Motor neuron (in vitro differentiated cells): Measurements from ENCODE around the gene RAET1E. TPM values are rescaled to one million over a fixed set of nuclear protein-coding genes. Genes with fewer than 3 reads are reported as not detected.
"Not testable (repeated sequence)": the region's sequence is repeated elsewhere in the genome, so short reads cannot be mapped to it uniquely, and the experiment has no call there.

Experiments used
- ATAC-seq, 8 experiments: fragments of 200-7000 bp; cut with Tn5 transposase; replicated peaks in 6 of 8; 2 replicates each; pipeline ENCODE4 v1.8.0; 2021; ENCODE audit warnings: mild to moderate bottlenecking in 8 of 8, moderate library complexity in 8 of 8
- H3K27ac ChIP-seq, 2 donors: fragments of 250-450 bp; sonication (Bioruptor Pico); 2 replicates each; pipeline ENCODE4 v1.9.0; 2021; ENCODE audit warnings: antibody characterized with exemption in 2 of 2, mild to moderate bottlenecking in 2 of 2, moderate library complexity in 1 of 2
- H3K4me1 ChIP-seq, 2 donors: fragments of 250-450 bp; sonication (Bioruptor Pico); replicated peaks in 1 of 2; 2 replicates each; pipeline ENCODE4 v1.6.1; 2021; ENCODE audit warnings: antibody characterized with exemption in 2 of 2, mild to moderate bottlenecking in 2 of 2, moderate library complexity in 1 of 2
- H3K4me3 ChIP-seq, 5 donors: fragments of 250-450 bp; sonication (Bioruptor Pico); 2 replicates each; pipeline ENCODE4 v1.9.0; 2021; ENCODE audit warnings: antibody characterized with exemption in 5 of 5, mild to moderate bottlenecking in 5 of 5, moderate library complexity in 4 of 5
- WGBS, 10 experiments: fragments of 450-650 bp; shearing (Covaris generic); methylation state at CpG; one replicate each; pipeline ENCODE4 v1.0.0; 2022; 5-methylcytosine and 5-hydroxymethylcytosine counted together
- in situ Hi-C, 9 experiments: fragments of 400-800 bp; cut with MboI; loops; one replicate each; pipeline ENCODE4 v1.15.0; 2021; ENCODE audit warnings: low sequenced_read_pairs in 9 of 9, low pct_unique_long_range_greater_than_20kb in 2 of 9; ENCODE audit not compliant: unreplicated experiment in 9 of 9
- total RNA-seq, 8 experiments: library from RNA; unstranded; fragments of 300-600 nt; gene quantifications; 2 replicates each; pipeline versions ENCODE4 v1.2.3 to v1.2.4, GENCODE V29; 2022

Gene RAET1E
- total RNA-seq, 8 experiments from 2014 or later = 0.18 to 3.5 (median 0.51) TPM; not detected in 2

DNA sequence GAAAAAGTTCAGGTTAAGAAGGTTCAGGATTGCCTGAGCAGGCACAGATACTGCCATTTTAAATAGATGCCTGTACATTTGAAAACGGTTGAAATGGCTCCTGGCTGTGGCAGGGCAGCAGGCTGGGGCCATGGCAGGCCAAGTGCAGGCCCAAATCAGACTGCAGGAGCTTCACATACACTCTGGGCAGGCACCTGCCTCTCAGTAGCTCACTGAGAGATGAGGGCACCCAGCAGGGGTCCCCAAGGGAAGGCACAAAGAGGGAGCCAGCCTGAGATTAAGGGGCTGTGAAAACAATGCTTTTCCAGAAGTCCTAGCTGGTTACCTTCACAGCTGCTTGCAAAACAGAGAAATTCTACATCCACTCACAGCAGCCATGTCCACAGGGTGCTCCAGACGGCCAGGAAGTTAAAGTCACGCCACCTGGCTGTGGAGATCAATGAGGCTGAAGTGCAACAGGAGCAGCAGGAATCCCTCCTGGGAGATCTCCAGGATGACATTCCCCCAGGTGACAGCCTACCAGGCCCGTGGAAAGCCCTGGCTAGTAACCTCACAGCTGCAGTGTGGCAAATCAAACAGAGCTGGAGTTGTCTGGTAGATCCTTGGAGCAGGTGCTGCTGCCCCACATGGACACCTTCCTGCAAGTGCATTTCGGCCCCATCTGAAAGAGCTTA, 6.2 kb upstream of the RAET1E start:
- 0 to 80% (median 23%) methylated on average over 1 to 5 of the region's 5 CpGs; no CpG with 5 or more reads in 4 of the 10 experiments for WGBS, 10 experiments
- no peak for ATAC-seq
- in situ Hi-C loops = no loop called here

DNA sequence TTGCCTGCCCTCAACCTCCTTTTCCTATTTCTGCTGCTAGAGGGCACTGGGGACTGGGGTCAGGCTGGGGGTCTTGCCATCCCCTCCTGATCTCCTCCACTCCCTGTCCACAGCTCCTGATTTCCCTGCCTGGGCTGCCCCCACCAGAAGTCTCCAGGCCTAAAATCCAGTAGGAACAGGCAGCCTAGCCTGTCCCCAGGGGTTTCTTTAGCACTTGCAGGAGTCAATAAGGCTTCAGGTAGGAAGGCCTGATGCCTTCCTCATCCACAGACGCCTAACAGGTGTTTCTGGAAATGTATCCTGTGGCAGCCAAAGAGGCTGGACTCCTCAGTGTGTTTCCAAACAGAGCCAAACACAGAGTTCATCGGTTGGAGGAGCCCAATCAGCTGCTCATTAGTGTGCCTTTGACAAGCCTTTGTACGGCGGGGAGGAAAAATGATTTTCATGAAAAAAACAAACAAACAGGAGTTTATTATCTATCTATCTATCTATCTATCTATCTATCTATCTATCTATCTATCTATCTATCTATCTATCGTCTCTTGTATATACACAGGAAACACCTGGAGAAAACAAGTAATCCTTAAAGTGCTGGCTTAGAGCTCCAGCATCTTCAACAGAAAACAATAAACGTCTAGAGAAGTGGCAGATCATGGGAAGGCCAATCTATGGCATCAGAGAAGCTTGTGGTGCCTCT, 3.7 kb upstream of the RAET1E start:
- no peak overlapping the region for H3K4me3 ChIP-seq
- 62 to 83% (median 70%) methylated on average over 3 to 6 of the region's 6 CpGs; no CpG with 5 or more reads in 3 of the 10 experiments for WGBS, 10 experiments
- in situ Hi-C loops = no loop called here
- no peaks in the 10 kb centered on the region for H3K4me1 ChIP-seq
- ATAC-seq = no peak
- no peak overlapping the region for H3K27ac ChIP-seq

More for the DNA sequence above, 6.2 kb upstream of the RAET1E start:
- Histone ChIP-seq H3K27ac (no peak overlapping the region), H3K4me3 (no peak overlapping the region), H3K4me1 (no peaks in the 10 kb centered on the region)

DNA sequence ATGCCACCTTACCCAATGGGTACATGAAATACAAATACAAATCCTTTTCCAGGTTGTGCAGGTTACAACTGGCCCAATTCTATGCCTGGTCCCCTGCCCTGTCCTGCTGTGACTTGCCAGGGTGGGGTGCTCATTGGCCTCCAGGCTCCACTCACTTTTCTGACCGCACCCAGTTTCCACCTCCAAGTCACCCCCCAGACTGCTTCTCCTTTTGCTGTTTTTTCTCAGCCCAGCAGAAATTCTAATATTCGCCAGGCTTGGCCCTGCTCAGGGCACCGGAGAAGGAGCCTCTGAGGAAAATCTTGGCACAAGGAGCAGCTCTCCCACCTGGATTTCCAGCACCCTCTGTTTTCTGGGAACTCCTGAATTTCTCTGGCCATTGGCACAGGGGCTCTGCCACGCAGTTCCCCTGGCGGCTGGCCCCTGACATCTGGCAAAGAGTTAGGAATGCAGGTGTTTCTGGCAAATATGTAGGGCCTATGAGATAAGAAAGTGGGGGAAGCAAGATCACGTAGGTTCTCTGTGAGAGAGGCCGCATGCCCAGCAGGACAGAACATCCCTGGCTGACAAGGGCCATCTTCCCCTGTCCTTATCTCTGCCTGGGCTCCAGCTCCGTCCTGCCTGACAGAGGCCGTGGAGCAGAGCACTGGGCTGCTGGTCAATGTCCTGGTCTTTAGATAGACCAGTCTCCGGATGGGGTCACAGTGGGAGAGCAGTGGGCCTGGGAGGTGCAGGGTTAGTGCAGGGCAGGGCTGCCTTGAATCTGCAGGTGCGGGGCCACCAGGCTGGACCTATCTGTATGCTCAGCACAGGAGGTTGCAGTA, 2.9 kb upstream of the RAET1E start:
- no peaks in the 10 kb centered on the region for H3K4me1 ChIP-seq
- in situ Hi-C loops = no loop called here
- H3K27ac ChIP-seq = no peak overlapping the region
- no peak overlapping the region for H3K4me3 ChIP-seq
- WGBS, 10 experiments = 60 to 100% (median 90%) methylated on average over 1 to 7 of the region's 11 CpGs; no CpG with 5 or more reads in 3 of the 10 experiments
- peak in 1 of 8 experiments; percentile 10 for ATAC-seq

DNA sequence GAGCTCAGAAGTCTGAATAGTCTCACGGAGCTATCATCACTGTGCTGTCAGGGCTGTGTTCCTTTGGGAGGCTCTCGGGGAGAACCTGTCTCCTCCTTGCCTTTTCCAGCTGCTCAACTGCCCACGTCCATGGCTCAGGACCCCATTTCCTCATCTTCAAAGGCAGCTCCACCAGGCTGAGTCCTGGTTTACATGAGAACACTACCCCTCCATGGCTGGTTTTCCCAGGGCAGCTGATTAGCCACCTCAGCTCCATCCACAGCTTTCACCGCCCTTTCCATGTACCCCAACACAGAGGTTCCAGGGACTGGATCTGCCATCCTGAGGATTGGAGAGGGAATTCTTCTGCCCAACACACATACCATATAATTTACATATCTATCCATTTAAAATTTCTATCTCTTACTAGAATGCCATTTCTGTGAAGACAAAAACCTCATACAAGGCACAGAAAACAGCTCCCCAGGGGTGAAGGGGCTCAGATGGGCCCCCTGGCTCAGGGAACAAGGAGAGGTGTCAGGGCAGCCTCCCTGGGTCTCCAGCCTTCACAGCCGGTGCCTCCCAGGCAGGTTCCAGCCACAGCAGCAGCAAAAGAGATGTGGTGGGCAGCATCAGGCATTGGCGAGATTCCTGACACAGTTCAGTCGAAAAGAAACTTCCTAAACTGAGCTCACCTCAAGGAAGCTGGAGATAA, 2.2 kb upstream of the RAET1E start:
- in situ Hi-C loops = no loop called here
- no peak for ATAC-seq
- H3K4me1 ChIP-seq = no peaks in the 10 kb centered on the region
- H3K27ac ChIP-seq = no peak overlapping the region
- WGBS, 10 experiments = 20 to 80% (median 68%) methylated on average over 1 to 4 of the region's 7 CpGs; no CpG with 5 or more reads in 2 of the 10 experiments
- H3K4me3 ChIP-seq = no peak overlapping the region

DNA sequence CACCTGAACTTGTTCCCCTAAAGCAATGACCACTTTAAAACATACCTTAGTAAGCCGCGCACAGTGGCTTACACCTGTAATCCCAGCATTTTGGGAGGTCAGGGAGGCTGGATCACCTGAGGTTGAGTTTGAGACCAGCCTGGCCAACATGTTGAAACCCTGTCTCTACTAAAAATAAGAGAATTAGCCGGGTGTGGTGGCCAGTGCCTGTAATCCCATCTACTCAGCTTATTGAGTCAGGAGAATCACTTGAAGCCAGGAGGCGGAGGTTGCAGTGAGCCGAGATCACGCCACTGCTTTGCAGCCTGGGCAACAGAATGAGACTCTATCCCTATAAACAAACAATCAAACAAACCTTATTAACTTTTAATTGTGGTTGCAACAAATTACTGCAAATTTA, 1.6 kb upstream of the RAET1E start:
- ATAC-seq = no peak
- in situ Hi-C loops = no loop called here
- H3K27ac ChIP-seq = no peak overlapping the region
- no peak overlapping the region for H3K4me3 ChIP-seq
- H3K4me1 ChIP-seq = no peaks in the 10 kb centered on the region
- 0 to 93% (median 87%) methylated on average over 1 to 6 of the region's 6 CpGs; no CpG with 5 or more reads in 4 of the 10 experiments for WGBS, 10 experiments

DNA sequence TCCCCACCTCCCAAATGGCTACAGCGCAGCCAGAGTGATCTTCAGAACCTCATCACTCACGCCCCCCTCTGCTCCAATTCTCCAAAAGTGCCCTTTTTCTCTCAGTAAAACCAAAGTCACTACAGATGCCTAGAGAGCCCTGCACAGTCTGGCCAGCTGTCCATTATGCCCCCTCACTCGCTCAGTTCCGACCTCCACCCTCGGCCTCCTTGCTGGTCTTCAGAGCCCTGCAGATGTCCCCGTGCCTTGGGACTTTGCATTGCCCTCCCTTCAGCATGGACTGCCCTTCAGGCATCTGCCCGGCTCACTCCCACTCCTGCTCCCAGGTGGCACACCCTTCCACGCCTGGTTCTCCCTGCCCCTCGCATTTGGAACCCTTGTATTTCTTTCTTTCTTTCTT, 1.1 kb upstream of the RAET1E start:
- no peak for ATAC-seq
- WGBS, 10 experiments = 70 to 90% (median 80%) methylated on average over 2 to 9 of the region's 9 CpGs; no CpG with 5 or more reads in 3 of the 10 experiments
- in situ Hi-C loops = no loop called here
- Histone ChIP-seq H3K4me1 (no peaks in the 10 kb centered on the region), H3K27ac (no peak overlapping the region), H3K4me3 (no peak overlapping the region)

DNA sequence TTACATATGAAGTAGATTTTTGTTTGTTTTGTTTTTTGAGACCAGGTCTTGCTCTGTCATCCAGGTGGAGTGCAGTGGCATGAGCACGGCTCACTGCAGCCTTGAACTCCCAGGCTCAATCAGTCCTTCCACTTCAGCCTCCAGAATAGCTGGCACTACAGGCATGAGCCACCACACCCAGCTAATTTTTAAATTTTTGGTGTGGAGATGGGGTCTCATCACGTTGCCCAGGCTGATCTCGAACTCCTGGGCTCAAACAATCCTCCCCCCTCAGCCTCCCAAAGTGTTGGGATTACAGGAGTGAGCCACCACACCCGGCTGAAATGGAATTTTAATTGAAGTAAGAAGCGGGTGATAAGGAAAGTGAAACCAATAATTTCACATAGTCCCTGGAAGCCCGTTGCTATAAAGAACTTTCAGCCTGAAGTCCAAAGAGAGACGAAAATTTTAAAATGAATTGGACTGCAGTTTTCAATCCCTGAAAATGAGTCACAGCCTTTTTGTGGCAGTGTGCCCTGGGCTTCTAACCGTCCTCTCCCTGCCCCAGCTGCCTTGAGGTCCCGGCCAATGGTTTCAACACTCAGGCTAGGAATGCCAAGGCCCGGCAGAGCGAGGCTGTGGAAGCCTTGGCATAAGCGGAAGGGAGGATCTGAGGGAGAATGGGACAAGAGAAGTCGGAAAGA, 757 bp downstream of the RAET1E start:
- no peak overlapping the region for H3K27ac ChIP-seq
- 7 to 90% (median 59%) methylated on average over 1 to 12 of the region's 13 CpGs for whole genome bisulfite sequencing, 10 experiments

DNA sequence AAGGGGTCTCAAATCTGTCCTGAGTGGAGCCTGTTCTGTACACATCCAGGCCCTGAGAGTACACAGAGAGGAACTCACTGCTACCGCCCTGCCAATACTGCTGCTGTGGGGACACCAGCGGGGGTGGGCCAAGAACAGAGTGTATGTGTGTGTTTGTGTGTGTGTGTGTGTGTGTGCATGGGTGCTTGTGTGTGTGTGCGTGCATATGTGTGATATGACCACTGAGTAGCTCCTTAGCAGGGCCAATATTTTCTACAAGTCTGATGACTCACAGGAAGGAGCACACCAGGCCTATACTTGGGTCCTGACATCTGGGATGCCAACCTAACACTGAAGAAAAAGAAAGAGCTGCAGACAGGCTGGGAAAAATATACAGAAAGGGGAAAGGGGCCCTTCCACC, 1.4 kb downstream of the RAET1E start:
- ATAC-seq = no peak
- H3K4me1 ChIP-seq = no peaks in the 10 kb centered on the region
- WGBS, 10 experiments = 57 to 80% (median 60%) methylated on average over 1 to 3 of the region's 3 CpGs; no CpG with 5 or more reads in 5 of the 10 experiments

More for the DNA sequence above, 757 bp downstream of the RAET1E start:
- peak in 3 of 8 experiments; percentile 32 to 79 (median 78) for ATAC-seq
- Histone ChIP-seq H3K4me1 (no peaks in the 10 kb centered on the region), H3K4me3 (no peak overlapping the region)
- in situ Hi-C loops = no loop called here

DNA sequence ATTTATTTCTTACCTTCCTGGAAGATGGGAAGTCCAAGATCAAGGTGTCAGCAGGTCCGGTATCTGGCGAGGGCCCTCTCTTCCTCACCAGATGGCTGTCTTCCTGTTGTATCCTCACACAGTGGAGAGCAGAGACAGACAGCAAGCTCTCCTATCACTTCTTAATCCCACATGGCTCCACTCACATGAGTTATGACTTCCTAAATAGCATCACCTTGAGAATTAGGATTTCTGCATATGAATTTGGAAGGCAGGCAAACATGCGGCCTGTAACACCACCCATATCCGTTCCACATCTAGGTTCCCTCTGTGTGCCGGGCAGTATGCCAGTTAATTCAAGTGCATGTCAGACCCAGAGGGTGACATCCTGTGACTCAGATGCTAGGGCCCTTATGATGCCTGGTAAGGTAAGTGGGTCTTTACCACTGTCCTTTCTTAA, 2.1 kb downstream of the RAET1E start:
- H3K4me1 ChIP-seq = no peaks in the 10 kb centered on the region
- 79 to 92% (median 89%) methylated on average over 2 of the region's 5 CpGs; no CpG with 5 or more reads in 6 of the 10 experiments for WGBS, 10 experiments
- no peak overlapping the region for H3K27ac ChIP-seq
- H3K4me3 ChIP-seq = no peak overlapping the region
- peak in 2 of 8 experiments; percentile 5 to 54 for ATAC-seq
- in situ Hi-C loops = no loop called here

More for the DNA sequence above, 1.4 kb downstream of the RAET1E start:
- H3K4me3 ChIP-seq = no peak overlapping the region
- no peak overlapping the region for H3K27ac ChIP-seq
- in situ Hi-C loops = no loop called here

DNA sequence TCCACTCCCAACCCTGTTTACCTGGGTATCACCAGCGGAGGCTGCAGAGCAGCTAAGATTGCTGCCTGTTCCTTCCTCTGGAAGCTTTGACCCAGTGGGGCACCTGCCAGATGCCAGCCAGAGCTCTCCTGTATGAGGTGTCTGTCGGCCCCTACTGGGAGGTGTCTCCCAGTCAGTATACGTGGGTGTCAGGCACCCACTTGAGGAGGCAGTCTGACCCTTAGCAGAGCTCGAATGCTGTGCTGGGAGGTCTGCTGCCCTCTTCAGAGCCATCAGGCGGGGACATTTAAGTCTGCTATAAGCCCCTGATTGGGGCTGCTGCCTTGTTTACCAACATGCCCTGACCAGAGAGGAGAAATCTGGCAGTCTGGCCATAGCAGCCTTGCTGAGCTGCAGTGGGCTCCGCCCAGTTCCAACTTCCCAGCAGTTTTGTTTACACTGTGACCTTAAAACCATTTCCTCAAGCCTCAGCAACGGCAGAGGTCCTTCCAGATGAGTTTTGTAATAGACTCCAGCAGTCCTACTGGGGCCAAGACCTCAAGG, 2.8 kb downstream of the RAET1E start:
- peak in 3 of 8 experiments; percentile 19 to 61 (median 21) for ATAC-seq
- Histone ChIP-seq H3K4me3 (no peak overlapping the region), H3K4me1 (no peaks in the 10 kb centered on the region), H3K27ac (no peak overlapping the region)
- 30 to 100% (median 55%) methylated on average over 1 to 5 of the region's 7 CpGs; no CpG with 5 or more reads in 2 of the 10 experiments for WGBS, 10 experiments
- in situ Hi-C loops = no loop called here

DNA sequence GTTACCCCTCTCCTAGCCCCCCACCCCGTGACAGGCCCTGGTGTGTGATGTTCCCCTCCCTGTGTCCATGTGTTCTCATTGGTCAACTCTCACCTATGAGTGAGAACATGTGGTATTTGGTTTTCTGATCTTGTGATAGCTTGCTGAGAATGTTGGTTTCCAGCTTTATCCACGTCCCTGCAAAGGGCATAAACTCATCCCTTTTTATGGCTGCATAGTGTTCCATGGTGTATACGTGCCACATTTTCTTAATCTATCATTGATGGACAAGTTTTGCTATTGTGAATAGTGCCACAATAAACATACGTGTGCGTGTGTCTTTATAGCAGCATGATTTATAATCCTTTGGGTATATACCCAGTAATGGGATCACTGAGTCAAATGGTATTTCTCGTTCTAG, 6.0 kb downstream of the RAET1E start:
- not testable (repeated sequence) for H3K4me1 ChIP-seq, ATAC-seq

DNA sequence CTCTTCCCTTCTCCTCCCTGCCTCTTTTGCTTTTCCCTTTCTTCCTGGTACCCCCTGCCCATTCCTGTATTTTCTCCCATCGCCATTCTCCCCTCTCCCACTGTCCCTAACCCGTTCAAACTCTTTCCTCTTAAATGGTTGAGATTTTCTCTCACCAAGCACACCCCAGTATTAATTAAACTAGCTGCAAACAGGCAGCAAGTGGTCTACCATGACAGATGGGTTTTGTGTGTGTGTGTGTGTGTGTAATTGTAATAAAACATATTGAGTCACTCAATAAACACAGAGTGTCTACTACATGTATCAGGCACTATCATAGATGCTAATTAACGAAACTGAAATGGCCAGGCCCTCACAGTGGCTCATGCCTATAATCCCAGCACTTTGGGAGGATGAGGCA, 6.7 kb downstream of the RAET1E start:
- in situ Hi-C loops = no loop called here
- no peak overlapping the region for H3K4me3 ChIP-seq
- no peak for ATAC-seq
- no peaks in the 10 kb centered on the region for H3K4me1 ChIP-seq
- WGBS, 10 experiments = 50 to 100% (median 75%) methylated on average over 1 to 3 of the region's 3 CpGs; no CpG with 5 or more reads in 1 of the 10 experiments
- H3K27ac ChIP-seq = no peak overlapping the region

More for the DNA sequence above, 6.0 kb downstream of the RAET1E start:
- WGBS, 10 experiments = 41 to 100% (median 78%) methylated on average over 1 to 5 of the region's 6 CpGs
- H3K4me3 ChIP-seq, in situ Hi-C loops, H3K27ac ChIP-seq: not testable (repeated sequence)
